ENCODE measurements around the gene ANKRD33B.
"Not testable (repeated sequence)": the region's sequence is repeated elsewhere in the genome, so short reads cannot be mapped to it uniquely, and the experiment has no call there.

Gene ANKRD33B

DNA sequence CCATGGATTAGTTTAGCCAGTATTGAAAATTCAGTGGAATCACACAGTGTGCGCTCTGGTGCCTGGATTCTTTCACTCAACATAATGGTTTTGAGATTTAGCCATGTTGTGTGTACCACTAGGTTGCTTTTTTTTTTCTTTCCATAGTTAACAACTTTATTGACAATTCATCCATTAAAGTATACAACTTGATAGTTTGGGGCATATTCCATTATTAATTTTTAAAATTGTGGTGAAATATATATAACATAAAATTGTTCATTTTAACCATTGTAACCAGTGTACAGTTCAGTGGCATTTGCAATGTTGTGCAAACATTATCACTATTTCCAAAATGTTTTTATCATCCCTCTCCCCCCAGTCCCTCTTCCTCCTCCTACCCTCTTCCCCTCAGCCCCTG, 35.2 kb downstream of the ANKRD33B start:
- TF ChIP-seq, protein P1, sequence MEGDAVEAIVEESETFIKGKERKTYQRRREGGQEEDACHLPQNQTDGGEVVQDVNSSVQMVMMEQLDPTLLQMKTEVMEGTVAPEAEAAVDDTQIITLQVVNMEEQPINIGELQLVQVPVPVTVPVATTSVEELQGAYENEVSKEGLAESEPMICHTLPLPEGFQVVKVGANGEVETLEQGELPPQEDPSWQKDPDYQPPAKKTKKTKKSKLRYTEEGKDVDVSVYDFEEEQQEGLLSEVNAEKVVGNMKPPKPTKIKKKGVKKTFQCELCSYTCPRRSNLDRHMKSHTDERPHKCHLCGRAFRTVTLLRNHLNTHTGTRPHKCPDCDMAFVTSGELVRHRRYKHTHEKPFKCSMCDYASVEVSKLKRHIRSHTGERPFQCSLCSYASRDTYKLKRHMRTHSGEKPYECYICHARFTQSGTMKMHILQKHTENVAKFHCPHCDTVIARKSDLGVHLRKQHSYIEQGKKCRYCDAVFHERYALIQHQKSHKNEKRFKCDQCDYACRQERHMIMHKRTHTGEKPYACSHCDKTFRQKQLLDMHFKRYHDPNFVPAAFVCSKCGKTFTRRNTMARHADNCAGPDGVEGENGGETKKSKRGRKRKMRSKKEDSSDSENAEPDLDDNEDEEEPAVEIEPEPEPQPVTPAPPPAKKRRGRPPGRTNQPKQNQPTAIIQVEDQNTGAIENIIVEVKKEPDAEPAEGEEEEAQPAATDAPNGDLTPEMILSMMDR (IDR thresholded peaks at IDR 0.05; ENCODE audit: control extremely low read depth, extremely low read depth, low read depth, missing control alignments): no peak
- no peak for DNase-seq (ENCODE audit: extremely low spot score)
- CTCF ChIA-PET: interaction anchor here (0.8 to 3.5 kb wide), 2 partner anchors 9 to 21 kb away, joined by 3 to 18 read pairs; no protein-coding TSS in a partner anchor
- POLR2A ChIA-PET: no interaction called here

DNA sequence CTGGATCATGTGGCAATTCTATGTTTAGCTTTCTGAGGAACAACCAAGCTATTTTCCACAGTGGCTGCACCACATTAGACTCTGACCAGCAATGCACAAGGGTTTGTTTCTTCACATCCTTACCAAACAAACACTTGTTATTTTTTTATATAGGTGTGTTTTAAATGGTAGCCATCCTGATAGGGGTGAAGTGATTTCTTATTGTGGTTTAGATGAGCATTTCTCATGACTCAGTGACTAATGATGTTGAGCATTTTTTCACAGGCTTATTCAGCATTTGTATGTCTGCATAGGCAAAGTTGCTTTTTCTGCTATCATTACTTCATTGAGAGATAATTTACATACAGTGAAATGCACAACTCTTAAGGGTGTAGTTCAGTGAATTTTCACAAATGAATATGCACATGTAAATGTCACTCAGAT, 36.0 kb downstream of the ANKRD33B start:
- DNase-seq (ENCODE audit: extremely low spot score): no peak
- ChIA-PET POLR2A (no interaction called here), CTCF (interaction anchor here (0.8 to 2.1 kb wide), 2 partner anchors 11 to 21 kb away, joined by 3 to 5 read pairs; no protein-coding TSS in a partner anchor)
- TF ChIP-seq, protein P1 (IDR thresholded peaks at IDR 0.05; ENCODE audit: control extremely low read depth, extremely low read depth, low read depth, missing control alignments): no peak

DNA sequence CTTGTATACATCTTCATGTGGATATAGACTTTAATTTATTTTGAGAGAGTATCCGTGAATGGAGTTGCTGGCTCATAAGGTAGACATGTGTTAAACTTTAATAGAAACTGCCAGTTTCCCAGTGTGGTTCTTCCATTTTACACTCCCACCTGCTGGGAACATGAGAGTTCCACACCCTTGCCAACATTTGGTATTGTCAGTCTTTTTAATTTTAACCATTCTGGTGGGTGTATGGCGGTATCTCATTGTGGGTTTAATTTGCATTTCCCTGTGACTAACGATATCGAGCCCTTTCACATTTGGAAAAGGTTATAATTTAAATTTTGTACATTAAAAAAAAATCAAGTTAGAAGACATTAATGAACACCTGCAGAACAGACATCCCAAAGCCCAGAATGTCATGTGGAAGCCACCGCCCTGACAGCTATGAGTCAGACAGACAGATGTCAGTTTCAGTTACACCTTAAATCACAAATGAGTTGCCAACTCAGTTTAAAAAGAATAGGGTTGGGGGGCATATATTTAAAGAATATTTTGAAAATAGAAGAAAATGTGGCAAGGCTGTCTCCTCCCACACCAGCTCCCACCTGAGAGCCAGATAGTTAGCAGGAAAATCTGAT, 36.9 kb downstream of the ANKRD33B start:
- ChIA-PET POLR2A (interaction anchor here (0.6 to 1.2 kb wide), 2 partner anchors 8 to 32 kb away, joined by 3 read pairs; no protein-coding TSS in a partner anchor), CTCF (interaction anchor here (1.3 to 9.9 kb wide), 5 partner anchors 8 to 26 kb away, joined by 3 to 148 read pairs (median 4); no protein-coding TSS in a partner anchor)
- TF ChIP-seq, protein P1 (IDR thresholded peaks at IDR 0.05; ENCODE audit: control extremely low read depth, extremely low read depth, low read depth, missing control alignments): no peak
- DNase-seq (ENCODE audit: extremely low spot score): peak; percentile 56

DNA sequence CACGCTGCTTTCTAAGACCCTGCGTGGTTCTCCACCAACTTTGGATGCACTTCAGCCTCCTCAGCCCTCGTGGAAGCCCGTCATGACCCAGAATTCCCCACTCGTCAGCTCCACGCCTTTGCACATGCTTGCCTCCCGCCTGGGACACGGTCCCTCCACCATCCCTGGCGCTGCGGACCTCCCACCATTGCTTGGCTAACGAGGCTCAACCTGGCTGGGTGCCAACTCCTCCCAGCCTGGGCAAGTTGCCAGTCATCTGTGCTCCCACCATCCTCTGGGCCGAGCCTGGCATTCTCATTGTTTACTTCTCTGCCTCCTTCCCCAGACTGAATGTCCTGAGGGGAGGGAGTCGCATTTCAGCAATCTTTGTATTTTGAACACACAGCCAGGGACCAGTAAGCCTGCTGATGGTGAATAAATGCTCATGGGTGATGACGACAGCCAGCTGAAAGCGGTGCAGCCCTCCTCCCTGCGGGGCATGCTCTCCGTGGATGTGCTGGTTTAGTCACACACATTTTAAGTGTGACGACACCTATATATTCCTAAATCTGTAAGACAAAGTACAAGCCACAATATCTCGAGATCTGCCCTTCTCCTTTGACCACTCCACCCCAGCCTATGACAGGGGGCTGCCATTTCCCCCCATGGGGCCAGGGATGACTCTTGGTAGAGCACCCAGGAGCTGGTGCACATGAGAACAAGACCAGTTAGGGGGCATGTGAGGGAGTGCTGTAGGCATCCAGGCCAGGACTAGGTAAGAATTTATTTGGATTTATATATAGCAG, 37.6 kb downstream of the ANKRD33B start:
- no peak for DNase-seq (ENCODE audit: extremely low spot score)
- CTCF ChIA-PET: interaction anchor here (1.3 to 9.9 kb wide), 7 partner anchors 9 to 25 kb away, joined by 3 to 148 read pairs (median 5); no protein-coding TSS in a partner anchor
- POLR2A ChIA-PET: interaction anchor here (0.6 to 1.2 kb wide), 2 partner anchors 9 to 31 kb away, joined by 3 read pairs; no protein-coding TSS in a partner anchor
- TF ChIP-seq, protein P1 (IDR thresholded peaks at IDR 0.05; ENCODE audit: control extremely low read depth, extremely low read depth, low read depth, missing control alignments): no peak

DNA sequence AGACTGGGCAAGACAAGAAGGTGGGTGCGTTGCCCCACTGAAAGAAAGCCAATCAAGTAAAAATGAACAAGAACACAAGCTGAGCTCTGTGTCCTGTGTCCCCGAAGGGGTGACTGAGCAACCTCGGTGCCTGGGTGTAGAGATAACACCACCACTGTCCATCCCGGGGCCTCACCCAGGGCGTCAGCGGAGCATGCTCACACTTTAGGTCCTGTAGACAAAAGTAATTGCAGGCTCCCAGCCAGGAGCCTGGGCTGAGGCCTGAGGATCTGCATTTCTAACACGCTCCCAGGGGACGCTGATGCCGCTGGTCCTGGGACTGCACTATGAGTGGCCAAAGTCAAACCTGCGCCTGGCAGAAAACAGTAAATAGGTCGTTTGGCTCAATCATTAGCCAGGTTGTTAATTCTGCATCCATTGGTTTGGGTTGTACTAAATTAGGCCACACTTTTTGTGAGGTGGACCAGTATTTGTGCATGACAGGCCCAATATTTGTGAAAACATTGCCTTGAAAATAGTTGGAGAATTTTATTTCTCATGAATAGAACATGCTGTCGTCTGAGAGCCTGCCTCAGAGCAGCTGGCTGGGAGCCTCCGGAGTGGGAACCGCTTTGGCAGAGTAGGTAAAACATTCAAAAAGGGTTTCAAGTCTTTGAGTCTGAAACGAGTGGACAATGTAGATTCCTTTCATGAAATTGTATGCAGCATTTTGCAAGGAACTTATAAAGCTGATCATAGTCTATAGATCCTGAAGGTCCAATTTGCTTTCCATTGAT, 38.3 kb downstream of the ANKRD33B start:
- ChIA-PET CTCF (interaction anchor here (0.8 to 9.9 kb wide), 15 partner anchors 9 to 245 kb away, joined by 3 to 148 read pairs (median 3); no protein-coding TSS in a partner anchor), POLR2A (no interaction called here)
- TF ChIP-seq, protein P1 (IDR thresholded peaks at IDR 0.05; ENCODE audit: control extremely low read depth, extremely low read depth, low read depth, missing control alignments): no peak
- DNase-seq (ENCODE audit: extremely low spot score): no peak

DNA sequence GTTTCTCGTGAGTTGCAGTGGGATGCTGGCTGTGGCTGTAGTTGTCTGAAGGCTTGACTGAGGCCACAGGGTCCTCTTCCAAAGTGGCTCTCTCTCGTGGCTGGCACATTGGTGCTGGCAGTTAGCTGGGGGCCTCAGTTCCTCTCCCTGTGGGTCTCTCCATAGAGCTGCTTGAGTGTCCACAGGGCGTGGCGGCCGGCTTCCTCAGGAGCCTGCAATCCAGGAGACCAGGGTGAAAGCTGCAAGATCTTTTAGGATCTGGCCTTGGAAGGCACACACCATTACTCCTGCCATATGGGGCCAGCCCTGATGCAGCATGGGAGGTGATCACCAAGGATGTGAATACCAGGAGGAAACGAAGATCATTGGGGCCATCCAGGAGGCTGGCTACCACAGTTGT, 41.1 kb downstream of the ANKRD33B start:
- TF ChIP-seq, protein P1 (IDR thresholded peaks at IDR 0.05; ENCODE audit: control extremely low read depth, extremely low read depth, low read depth, missing control alignments): no peak
- POLR2A ChIA-PET: no interaction called here

DNA sequence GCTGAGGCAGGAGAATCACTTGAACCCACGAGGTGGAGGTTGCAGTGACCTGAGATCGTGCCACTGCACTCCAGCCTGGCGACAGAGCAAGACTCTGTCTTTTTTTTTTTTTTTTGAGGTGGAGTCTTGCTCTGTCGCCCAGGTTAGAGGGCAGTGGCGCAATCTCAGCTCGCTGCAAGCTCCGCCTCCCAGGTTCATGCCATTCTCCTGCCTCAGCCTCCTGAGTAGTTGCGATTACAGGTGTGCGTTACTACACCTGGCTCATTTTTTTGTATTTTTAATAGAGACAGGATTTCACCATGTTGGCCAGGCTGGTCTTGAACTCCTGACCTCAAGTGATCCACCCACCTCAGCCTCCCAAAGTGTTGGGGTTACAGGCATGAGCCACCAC, 42.8 kb downstream of the ANKRD33B start:
- ChIA-PET CTCF (interaction anchor here (1.4 to 9.9 kb wide), 9 partner anchors 9 to 39 kb away, joined by 3 to 148 read pairs (median 18); no protein-coding TSS in a partner anchor), POLR2A (interaction anchor here (0.9 to 2.2 kb wide), 5 partner anchors 13 to 134 kb away, joined by 3 to 13 read pairs (median 5); no protein-coding TSS in a partner anchor)
- DNase-seq (ENCODE audit: extremely low spot score): not testable (repeated sequence)

More for the DNA sequence above, 41.1 kb downstream of the ANKRD33B start:
- CTCF ChIA-PET: interaction anchor here (1.0 to 9.9 kb wide), 5 partner anchors 8 to 30 kb away, joined by 3 to 148 read pairs (median 4); no protein-coding TSS in a partner anchor
- DNase-seq (ENCODE audit: extremely low spot score): no peak
